GM15510 (cell line): ENCODE data around the gene HPCAL4.

Experiments used
- POLR2A ChIP-seq: IDR thresholded peaks from 3 replicates; pipeline ENCODE4 v1.6.1; 2011; ENCODE audit warnings: borderline replicate concordance; ENCODE audit not compliant: insufficient read length; ENCODE audit errors: extremely low read depth

HPCAL4 gene

GRCh38 chr1:39687243-39687642, 4.0 kb downstream of the HPCAL4 start:
- TF ChIP-seq POLR2A = no peak

GRCh38 chr1:39685071-39685470, 6.2 kb downstream of the HPCAL4 start:
- TF ChIP-seq POLR2A = no peak

- TF ChIP-seq POLR2A = no peak
Observed at GRCh38 chr1:39684313-39684664, 6.9 kb downstream of the HPCAL4 start.

- TF ChIP-seq POLR2A = no peak
Observed at GRCh38 chr1:39683591-39684312, 7.5 kb downstream of the HPCAL4 start.

GRCh38 chr1:39681999-39682398, 9.2 kb downstream of the HPCAL4 start:
- no peak for TF ChIP-seq POLR2A

- TF ChIP-seq POLR2A = no peak
Observed at GRCh38 chr1:39681294-39681693, 9.9 kb downstream of the HPCAL4 start.

GRCh38 chr1:39680751-39681150, 10.5 kb downstream of the HPCAL4 start:
- TF ChIP-seq POLR2A = no peak

- no peak for TF ChIP-seq POLR2A
Observed at GRCh38 chr1:39679821-39680220, 11.4 kb downstream of the HPCAL4 start.

GRCh38 chr1:39678889-39679288, 12.3 kb downstream of the HPCAL4 start:
- no peak for TF ChIP-seq POLR2A

GRCh38 chr1:39677645-39678044, 13.6 kb downstream of the HPCAL4 start:
- no peak for TF ChIP-seq POLR2A

GRCh38 chr1:39676948-39677548, 14.2 kb downstream of the HPCAL4 start:
- no peak for TF ChIP-seq POLR2A

- no peak for TF ChIP-seq POLR2A
Observed at GRCh38 chr1:39675220-39675619, 16.0 kb downstream of the HPCAL4 start.

GRCh38 chr1:39673215-39673614, 18.0 kb downstream of the HPCAL4 start:
- TF ChIP-seq POLR2A = no peak

GRCh38 chr1:39672551-39672947, 18.7 kb downstream of the HPCAL4 start:
- TF ChIP-seq POLR2A = no peak

- no peak for TF ChIP-seq POLR2A
Observed at GRCh38 chr1:39671793-39672550, 19.3 kb downstream of the HPCAL4 start, which contains the start of gene NT5C1A. NT5C1A (minus strand) TSS chr1:39672107; CDS start chr1:39672038, 69 bp downstream.

- TF ChIP-seq POLR2A = no peak
Observed at GRCh38 chr1:39671433-39671792, 19.8 kb downstream of the HPCAL4 start.
